ENCODE measurements around the gene EFCAB11. TPM values are rescaled to one million over a fixed set of nuclear protein-coding genes. Genes with fewer than 3 reads are reported as not detected.

Gene EFCAB11
- total RNA-seq, 4 donors from 2014 or later: 2.9 to 5.0 (median 4.1) TPM

DNA sequence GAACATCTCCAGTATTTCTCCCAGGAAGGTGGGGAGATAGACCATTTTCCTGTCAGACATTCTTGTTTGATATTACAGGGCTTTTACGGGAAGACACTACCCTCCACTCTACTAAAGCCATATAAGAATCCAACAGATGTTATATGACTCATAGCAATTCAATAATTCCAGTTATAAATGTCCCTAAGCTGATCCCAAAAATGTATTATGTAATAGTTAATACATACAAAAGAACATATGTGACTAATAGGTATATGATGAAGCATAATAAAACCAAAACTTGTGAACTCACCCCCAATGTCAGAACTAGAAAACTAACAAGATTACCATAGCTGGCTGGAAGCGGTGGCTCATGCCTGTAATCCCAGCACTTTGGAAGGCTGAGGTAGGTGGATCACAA lies 84.2 kb downstream of the EFCAB11 start:
- TF ChIP-seq, protein P1, sequence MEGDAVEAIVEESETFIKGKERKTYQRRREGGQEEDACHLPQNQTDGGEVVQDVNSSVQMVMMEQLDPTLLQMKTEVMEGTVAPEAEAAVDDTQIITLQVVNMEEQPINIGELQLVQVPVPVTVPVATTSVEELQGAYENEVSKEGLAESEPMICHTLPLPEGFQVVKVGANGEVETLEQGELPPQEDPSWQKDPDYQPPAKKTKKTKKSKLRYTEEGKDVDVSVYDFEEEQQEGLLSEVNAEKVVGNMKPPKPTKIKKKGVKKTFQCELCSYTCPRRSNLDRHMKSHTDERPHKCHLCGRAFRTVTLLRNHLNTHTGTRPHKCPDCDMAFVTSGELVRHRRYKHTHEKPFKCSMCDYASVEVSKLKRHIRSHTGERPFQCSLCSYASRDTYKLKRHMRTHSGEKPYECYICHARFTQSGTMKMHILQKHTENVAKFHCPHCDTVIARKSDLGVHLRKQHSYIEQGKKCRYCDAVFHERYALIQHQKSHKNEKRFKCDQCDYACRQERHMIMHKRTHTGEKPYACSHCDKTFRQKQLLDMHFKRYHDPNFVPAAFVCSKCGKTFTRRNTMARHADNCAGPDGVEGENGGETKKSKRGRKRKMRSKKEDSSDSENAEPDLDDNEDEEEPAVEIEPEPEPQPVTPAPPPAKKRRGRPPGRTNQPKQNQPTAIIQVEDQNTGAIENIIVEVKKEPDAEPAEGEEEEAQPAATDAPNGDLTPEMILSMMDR (IDR thresholded peaks at IDR 0.05): no peak
- ATAC-seq (ENCODE audit: low FRiP score): no peak

GRCh38 chr14:89869606-89870005 lies 84.9 kb downstream of the EFCAB11 start:
- TF ChIP-seq, protein P1 (IDR thresholded peaks at IDR 0.05): no peak
- ATAC-seq (ENCODE audit: low FRiP score): no peak
- no peak for DNase-seq (ENCODE audit: low spot score)

More for the DNA sequence above, 84.2 kb downstream of the EFCAB11 start:
- DNase-seq (ENCODE audit: low spot score): no peak

DNA sequence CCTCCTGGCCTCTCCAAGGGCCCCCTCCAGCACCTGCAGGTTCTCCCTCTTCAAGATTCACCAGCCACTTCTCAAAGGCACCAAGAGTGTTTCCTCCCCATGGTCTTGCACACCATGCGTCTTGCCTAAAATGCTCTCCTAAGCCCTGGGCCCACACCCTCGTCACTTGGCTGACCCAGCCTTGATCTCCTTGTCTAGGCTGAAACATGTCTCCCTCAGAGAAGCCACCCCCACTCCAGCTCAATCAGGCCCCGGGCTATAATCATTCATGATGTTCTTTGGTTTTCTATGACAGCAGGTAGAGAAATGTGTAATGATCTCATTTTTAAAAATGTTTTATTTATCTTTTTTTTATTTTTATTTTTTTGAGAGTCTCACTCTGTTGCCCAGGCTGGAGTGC lies 88.1 kb downstream of the EFCAB11 start:
- TF ChIP-seq, protein P1 (IDR thresholded peaks at IDR 0.05): no peak
- ATAC-seq (ENCODE audit: low FRiP score) (no peak), DNase-seq (ENCODE audit: low spot score) (no peak)

DNA sequence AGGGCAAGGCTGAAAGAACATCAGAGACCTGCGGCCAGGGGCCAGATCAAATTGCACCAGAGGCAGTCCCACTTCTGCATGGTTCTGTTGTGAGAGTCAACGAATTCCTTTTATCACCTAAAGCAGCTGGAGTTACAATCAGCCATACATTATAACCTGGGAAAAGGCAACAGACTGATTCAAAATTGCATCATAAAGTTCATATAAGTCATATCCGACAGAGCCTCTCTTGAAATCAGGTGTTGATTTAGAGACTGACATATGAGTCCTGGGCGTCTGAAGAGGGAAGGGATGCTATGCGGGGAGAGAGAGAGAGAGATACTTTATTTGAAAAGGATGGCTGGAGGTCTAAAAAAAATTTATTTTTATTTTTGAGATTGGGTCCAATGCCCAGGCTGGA lies 89.4 kb downstream of the EFCAB11 start:
- DNase-seq (ENCODE audit: low spot score): no peak
- TF ChIP-seq, protein P1 (IDR thresholded peaks at IDR 0.05): no peak
- no peak for ATAC-seq (ENCODE audit: low FRiP score)

- TF ChIP-seq, protein P1 (IDR thresholded peaks at IDR 0.05): no peak
- DNase-seq (ENCODE audit: low spot score): no peak
- no peak for ATAC-seq (ENCODE audit: low FRiP score)
These were observed 91.7 kb downstream of the EFCAB11 start for GRCh38 chr14:89862856-89863255.

DNA sequence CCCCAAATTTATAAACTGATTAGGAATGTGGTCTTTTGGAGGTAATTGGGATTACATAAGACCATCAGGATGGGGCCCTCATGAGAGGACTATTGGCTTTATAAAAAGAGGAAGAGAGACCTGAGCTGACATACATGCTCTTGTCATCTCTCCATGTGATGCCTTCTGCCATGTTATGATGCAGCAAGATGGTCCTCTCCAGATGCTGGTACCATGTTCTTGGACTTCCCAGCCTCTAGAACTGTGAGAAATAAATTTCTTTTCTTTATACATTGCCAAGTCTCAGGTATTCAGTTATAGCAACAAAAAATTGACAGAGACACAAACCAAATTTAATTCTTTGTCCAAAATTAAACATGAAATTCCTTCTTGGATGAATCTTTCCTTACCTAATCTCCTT lies 92.9 kb downstream of the EFCAB11 start:
- ATAC-seq (ENCODE audit: low FRiP score) (no peak), DNase-seq (ENCODE audit: low spot score) (no peak)
- TF ChIP-seq, protein P1 (IDR thresholded peaks at IDR 0.05): no peak

DNA sequence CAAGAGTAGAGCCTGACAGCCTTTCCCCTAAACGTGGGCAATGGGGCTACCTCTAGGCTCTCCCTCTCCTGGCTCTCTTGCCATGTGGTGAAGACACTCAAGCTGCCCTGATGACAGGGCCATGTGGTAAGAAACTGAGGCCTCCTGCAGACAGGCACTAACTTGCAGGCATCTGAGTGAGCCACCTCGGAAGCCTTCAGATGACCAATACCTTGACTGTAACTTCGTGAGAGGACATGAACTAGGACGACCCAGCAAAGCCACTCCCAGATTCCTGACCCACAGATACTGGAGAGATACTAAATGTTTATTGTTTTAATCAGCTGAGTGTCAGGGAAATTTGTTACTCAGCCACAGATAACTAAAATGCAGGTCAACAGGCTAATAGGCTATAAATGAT lies 96.4 kb downstream of the EFCAB11 start:
- TF ChIP-seq, protein P1 (IDR thresholded peaks at IDR 0.05): no peak
- ATAC-seq (ENCODE audit: low FRiP score) (no peak), DNase-seq (ENCODE audit: low spot score) (no peak)
